Heart left ventricle (tissue), 13 donors: Measurements from ENCODE around the gene SORL1-AS1.

Source experiments
- CTCF ChIP-seq, 12 donors: fragments of 200-600 bp; sonication (generic) in 4 of 12; IDR thresholded peaks; one replicate each; pipeline versions ENCODE4 v1.5.0 to v1.8.0; 2018 to 2022; ENCODE audit warnings: antibody characterized with exemption in 12 of 12, mild to moderate bottlenecking in 5 of 12
- POLR2A ChIP-seq, 2 donors: fragments of 450-650 bp; IDR thresholded peaks; one replicate each; pipeline ENCODE4 v1.6.1; 2017; ENCODE audit warnings: antibody characterized with exemption in 2 of 2, mild to moderate bottlenecking in 2 of 2, moderate library complexity in 2 of 2
- donor health status: ischemic (EF 13 %, LVEDD 7.1; RV severe dilation, severe dysfunction).
- donor health status: DM: no; HTN: yes; CAD: no.
- donor health status: DM: no; HTN: no; CAD: no.
- donor health status: ischemic (EF 25% LVEDD 6.9; RV normal size, moderate dysfunction).
- donor health status: ischemic (EF 25% LVEDD 5.7; RV mildly dilated, moderate dysfunction).
- donor health status: ischemic (EF 35%, LVEDD 5.7; RV mildly dilated, moderate dysfunction).
- donor health status: nonischemic (EF 11% LVEDD 7.7; RV severe dilation, severe dysfunction).
- donor health status: DM: yes; HTN: yes; CAD: no.
- donor health status: PGD.
- donor health status: ischemic (EF 29% LVEDD 5.4; RV normal size, mild dysfunction).
- donor health status: nonischemic (EF 23%, LVEDD 6.1; RV moderate dilation, normal function).

- TF ChIP-seq CTCF (IDR thresholded peaks at IDR 0.05) (no peak), POLR2A (IDR thresholded peaks at IDR 0.05) (no peak)
Observed at GRCh38 chr11:121455115-121455514, 2.3 kb upstream of the SORL1-AS1 start.
